ENCODE measurements around the gene NUP98.

DNA sequence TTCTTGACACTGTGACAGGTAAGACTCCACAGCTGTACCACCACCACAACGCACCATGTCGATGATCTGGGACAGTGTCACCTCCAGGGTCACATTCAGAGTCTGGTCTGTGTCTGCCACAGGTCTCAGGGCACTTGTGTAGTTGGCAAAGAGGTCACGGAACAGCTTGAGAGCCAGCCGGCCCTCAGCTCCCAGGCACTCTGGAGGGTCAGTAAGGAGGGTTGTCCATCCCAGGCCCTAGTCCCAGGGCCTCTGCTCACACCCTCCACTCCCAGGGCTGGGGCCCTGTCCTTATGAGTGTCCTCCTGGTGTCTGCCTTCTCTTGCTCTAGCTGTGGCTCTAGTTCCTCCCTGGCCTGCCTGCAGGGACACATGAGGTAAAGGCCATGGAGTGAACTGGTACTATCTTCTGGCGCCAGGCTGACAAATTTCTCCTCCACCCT lies 127.6 kb downstream of the NUP98 start:
- TF ChIP-seq CTCF (IDR thresholded peaks at IDR 0.05) (no peak), POLR2A (IDR thresholded peaks at IDR 0.05; ENCODE audit: low read length) (no peak), CEBPB (IDR thresholded peaks at IDR 0.05) (no peak), USF2 (IDR thresholded peaks at IDR 0.05) (no peak)

Data from A549 (cell line).